ENCODE measurements around the gene C3orf62. TPM values are rescaled to one million over a fixed set of nuclear protein-coding genes. Genes with fewer than 3 reads are reported as not detected.

C3orf62 gene
- total and polyA plus RNA-seq, 10 donors = 4.1 to 15.0 (median 8.6) TPM

DNA sequence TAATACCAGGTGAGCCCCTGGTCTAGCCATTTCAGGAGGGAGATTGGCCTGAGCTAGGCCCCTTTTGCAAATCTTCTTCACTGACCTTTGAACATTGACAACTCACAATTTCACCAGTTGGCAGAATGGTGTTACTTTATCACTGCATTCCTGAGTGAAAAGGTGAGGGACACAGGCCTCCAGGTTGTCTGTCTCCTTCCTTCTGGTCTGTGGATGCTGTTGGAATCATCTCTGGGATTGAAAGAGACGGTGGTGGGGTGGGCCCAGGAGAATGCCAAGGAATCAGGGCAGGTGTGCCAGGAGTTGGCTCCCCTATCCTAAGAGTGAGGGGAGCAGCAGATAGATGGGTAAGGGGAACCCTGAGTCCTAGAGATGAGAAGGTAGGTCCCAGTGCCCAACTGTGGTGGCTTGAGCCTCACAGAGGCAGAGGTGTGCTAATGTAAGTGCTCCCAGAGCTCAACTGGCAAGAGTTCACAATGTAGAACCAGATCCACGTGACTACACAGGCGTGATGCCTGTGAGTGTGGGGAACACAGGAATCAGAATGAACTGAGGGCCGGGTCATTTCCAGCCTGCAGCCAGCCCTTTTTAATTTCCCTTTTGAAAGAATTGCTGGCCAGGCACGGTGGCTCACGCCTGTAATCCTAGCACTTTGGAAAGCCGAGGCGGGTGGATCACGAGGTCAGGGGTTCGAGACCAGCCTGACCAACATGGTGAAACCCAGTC is 11.2 kb downstream of the C3orf62 start:
- Histone ChIP-seq H3K36me3 (peaks cover 0 to 35% (median under 1%) of the 10 kb centered on the region in 6 donors), H3K27ac (peak overlapping the region in 6 of 8 donors; percentile 25 to 69 (median 54)), H3K4me3 (no peak overlapping the region), H3K4me1 (peaks cover 0 to 3% (median 0%) of the 10 kb centered on the region in 6 donors), H3K27me3 (replicated peaks in 1 of 7) (no peaks in the 10 kb centered on the region), H3K9me3 (no peaks in the 10 kb centered on the region)
- intact Hi-C loops (cut with DNase I; ENCODE audit: low total_unique reads) = no loop called here
- peak; percentile 13 for DNase-seq
- no peak for TF ChIP-seq POLR2AphosphoS5 (IDR thresholded peaks at IDR 0.05)
- TF ChIP-seq, protein P1, sequence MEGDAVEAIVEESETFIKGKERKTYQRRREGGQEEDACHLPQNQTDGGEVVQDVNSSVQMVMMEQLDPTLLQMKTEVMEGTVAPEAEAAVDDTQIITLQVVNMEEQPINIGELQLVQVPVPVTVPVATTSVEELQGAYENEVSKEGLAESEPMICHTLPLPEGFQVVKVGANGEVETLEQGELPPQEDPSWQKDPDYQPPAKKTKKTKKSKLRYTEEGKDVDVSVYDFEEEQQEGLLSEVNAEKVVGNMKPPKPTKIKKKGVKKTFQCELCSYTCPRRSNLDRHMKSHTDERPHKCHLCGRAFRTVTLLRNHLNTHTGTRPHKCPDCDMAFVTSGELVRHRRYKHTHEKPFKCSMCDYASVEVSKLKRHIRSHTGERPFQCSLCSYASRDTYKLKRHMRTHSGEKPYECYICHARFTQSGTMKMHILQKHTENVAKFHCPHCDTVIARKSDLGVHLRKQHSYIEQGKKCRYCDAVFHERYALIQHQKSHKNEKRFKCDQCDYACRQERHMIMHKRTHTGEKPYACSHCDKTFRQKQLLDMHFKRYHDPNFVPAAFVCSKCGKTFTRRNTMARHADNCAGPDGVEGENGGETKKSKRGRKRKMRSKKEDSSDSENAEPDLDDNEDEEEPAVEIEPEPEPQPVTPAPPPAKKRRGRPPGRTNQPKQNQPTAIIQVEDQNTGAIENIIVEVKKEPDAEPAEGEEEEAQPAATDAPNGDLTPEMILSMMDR (IDR thresholded peaks at IDR 0.05 in 8 of 11, conservative IDR thresholded peaks at IDR 0.05 in 3 of 11) = no peak
- TF ChIP-seq POLR2A (IDR thresholded peaks at IDR 0.05) = no peak
- WGBS, 5 donors = 89 to 95% (median 91%) methylated on average over 10 of the region's 10 CpGs

DNA sequence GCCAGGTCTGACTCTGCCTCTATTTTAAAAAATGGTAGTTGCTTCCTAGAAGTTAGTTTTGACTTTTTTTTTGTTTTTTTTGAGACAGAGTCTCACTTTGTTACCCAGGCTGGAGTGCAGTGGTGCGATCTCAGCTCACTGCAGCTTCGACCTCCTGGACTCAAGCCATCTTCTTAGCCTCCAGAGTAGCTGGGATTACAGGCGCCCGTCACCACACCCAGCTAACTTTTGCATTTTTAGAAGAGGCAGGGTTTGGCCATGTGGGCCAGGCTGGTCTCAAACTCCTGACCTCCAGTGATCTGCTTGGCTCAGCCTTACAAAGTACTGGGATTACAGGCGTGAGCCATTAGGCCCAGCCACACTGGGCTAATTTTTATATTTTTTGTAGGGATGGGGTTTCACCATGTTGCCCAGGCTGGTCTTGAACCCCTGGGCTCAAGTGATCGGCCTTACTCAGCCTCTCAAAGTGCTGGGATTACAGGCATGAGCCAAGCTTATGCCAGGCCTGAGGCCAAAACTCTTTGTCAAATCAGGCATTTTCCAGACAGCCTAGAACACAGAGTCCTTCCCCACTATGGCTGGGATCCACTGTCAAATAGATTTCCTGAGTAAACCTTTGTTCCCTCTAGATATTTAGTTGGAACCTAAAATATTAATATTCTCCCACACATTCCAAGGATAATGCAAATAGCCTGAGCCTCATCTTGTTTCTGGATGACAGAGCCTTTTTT is 13.7 kb downstream of the C3orf62 start:
- peaks cover 0 to 11% (median 0%) of the 10 kb centered on the region in 6 donors for H3K36me3 ChIP-seq
- peaks cover 0 to 3% (median 0%) of the 10 kb centered on the region in 6 donors for H3K4me1 ChIP-seq
- TF ChIP-seq POLR2A (IDR thresholded peaks at IDR 0.05) (no peak), POLR2AphosphoS5 (IDR thresholded peaks at IDR 0.05) (no peak)
- TF ChIP-seq, protein P1 (IDR thresholded peaks at IDR 0.05 in 8 of 11, conservative IDR thresholded peaks at IDR 0.05 in 3 of 11) = no peak
- intact Hi-C loops (cut with DNase I; ENCODE audit: low total_unique reads) = no loop called here
- H3K4me3 ChIP-seq = no peak overlapping the region
- H3K27ac ChIP-seq = peak overlapping the region in 1 of 8 donors; percentile 16
- no peaks in the 10 kb centered on the region for H3K9me3 ChIP-seq
- DNase-seq = peak; percentile 4
- WGBS, 5 donors = 91 to 98% (median 95%) methylated on average over 6 of the region's 6 CpGs
- no peaks in the 10 kb centered on the region for H3K27me3 ChIP-seq (replicated peaks in 1 of 7)

DNA sequence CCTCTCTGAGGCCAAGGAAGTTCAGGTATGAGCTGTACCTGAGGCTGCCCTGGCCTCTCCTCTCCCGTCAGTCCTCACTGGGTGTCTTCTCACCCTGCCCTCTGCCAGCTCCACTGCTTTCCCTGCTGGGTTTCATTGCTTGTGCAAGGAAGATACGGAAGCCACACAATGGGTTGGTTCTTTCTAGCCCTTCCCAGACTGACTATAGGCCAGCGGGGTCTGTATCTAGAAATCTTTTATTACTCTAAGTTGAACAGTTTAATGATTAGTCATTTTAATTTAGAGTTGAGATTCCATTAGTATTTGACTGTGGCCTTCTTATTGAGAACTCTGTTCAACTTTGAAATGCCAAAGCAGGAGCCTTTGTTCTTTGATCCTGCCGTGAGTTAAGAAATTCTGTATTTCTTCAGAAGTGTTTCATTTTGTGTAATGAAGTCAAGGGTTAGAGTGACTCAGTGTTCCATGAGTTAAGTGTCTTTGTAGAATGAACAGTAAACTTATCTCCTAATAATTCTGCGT is 16.2 kb downstream of the C3orf62 start:
- H3K27me3 ChIP-seq (replicated peaks in 1 of 7) = no peaks in the 10 kb centered on the region
- intact Hi-C loops (cut with DNase I; ENCODE audit: low total_unique reads) = no loop called here
- no peaks in the 10 kb centered on the region for H3K9me3 ChIP-seq
- no peaks in the 10 kb centered on the region for H3K36me3 ChIP-seq
- H3K4me3 ChIP-seq = no peak overlapping the region
- peak; percentile 43 for DNase-seq
- 83 to 94% (median 87%) methylated on average over 5 of the region's 5 CpGs for WGBS, 5 donors
- TF ChIP-seq, protein P1 (IDR thresholded peaks at IDR 0.05 in 8 of 11, conservative IDR thresholded peaks at IDR 0.05 in 3 of 11) = no peak
- TF ChIP-seq POLR2A (IDR thresholded peaks at IDR 0.05) = no peak
- TF ChIP-seq POLR2AphosphoS5 (IDR thresholded peaks at IDR 0.05) = no peak
- no peak overlapping the region for H3K27ac ChIP-seq
- no peaks in the 10 kb centered on the region for H3K4me1 ChIP-seq

DNA sequence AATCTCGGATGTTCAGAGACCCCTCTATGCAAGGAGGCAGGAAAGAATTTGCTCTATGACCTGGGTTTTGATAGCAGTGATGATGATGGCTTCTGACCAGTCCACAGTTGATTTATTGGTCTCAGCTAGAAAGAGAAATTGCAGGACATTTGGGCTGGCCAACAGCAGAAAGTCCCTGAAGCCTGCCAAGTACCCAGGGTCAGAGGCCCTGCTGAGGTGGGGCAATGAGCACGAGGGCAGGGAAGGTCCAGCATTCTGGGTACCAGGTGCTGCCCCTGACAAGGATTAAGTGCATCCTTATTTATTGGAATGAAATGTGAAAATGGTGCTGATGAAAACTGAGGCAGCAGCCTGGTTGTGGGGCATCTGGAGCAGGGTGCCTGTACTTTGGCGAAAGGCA is 19.8 kb downstream of the C3orf62 start:
- intact Hi-C loops (cut with DNase I; ENCODE audit: low total_unique reads) = no loop called here
- Histone ChIP-seq H3K4me3 (no peak overlapping the region), H3K27ac (no peak overlapping the region), H3K36me3 (no peaks in the 10 kb centered on the region), H3K4me1 (no peaks in the 10 kb centered on the region), H3K9me3 (no peaks in the 10 kb centered on the region), H3K27me3 (replicated peaks in 1 of 7) (no peaks in the 10 kb centered on the region)
- 71 to 80% (median 78%) methylated on average over 3 of the region's 3 CpGs for WGBS, 5 donors
- DNase-seq = no peak
- no peak for TF ChIP-seq POLR2AphosphoS5 (IDR thresholded peaks at IDR 0.05)
- TF ChIP-seq, protein P1 (IDR thresholded peaks at IDR 0.05 in 8 of 11, conservative IDR thresholded peaks at IDR 0.05 in 3 of 11) = no peak
- TF ChIP-seq POLR2A (IDR thresholded peaks at IDR 0.05) = no peak
